Measurements from ENCODE around the gene COMMD2.
A peak's percentile ranks its signal among the peaks of the same experiment; 100 is the strongest.

The COMMD2 gene

GRCh38 chr3:149702691-149703441, 49.4 kb downstream of the COMMD2 start:
- DNase-seq, result no peak

DNA sequence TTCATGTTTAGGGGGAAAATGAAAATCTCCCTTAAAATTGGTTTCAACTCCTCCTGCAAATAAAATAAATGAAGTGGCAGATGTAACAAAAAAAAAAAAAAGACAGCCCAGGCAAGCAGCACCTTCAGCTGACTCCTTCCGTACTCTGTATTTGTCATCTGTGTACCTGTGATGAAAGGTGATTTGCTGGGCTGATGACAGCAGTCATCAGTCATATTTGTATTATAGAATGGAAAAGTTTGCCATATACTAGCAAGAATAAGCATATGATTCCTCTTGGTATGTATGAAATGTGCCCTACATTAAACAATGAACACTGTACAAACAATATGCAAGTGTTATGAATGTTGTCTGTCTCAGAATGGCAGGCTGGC, 50.3 kb downstream of the COMMD2 start:
- no peak for DNase-seq

GRCh38 chr3:149701206-149701976, 50.9 kb downstream of the COMMD2 start:
- peak in 1 of 2 experiments; percentile 12 for DNase-seq
